ENCODE data around the gene ELP1.

GRCh38 chr9:108861997-108862396, 71.9 kb downstream of the ELP1 start, which contains the start of gene ACTL7A:
- TF ChIP-seq POLR2AphosphoS5 (IDR thresholded peaks at IDR 0.05) (no peak), CTCF (IDR thresholded peaks at IDR 0.05) (no peak), EP300 (IDR thresholded peaks at IDR 0.05) (no peak)
